Measurements from ENCODE around the gene ZXDC. TPM values are rescaled to one million over a fixed set of nuclear protein-coding genes. Genes with fewer than 3 reads are reported as not detected.
A peak's percentile ranks its signal among the peaks of the same experiment; 100 is the strongest.

ZXDC gene
- total RNA-seq, 1 donor from 2014 or later: 25.4 TPM

- H3K4me1 Mint-ChIP-seq (ENCODE audit: unreplicated experiment): peaks cover 31% of the 10 kb centered on the region
- no peak for TF ChIP-seq CTCF (IDR thresholded peaks at IDR 0.05; ENCODE audit: unreplicated experiment)
- peaks cover 16% of the 10 kb centered on the region for H3K27me3 Mint-ChIP-seq (ENCODE audit: unreplicated experiment)
- H3K36me3 Mint-ChIP-seq (ENCODE audit: low read depth, unreplicated experiment): peaks cover 26% of the 10 kb centered on the region
- H3K4me3 Mint-ChIP-seq (ENCODE audit: unreplicated experiment): peak overlapping the region; percentile 93
- no peaks in the 10 kb centered on the region for H3K9me3 Mint-ChIP-seq (ENCODE audit: unreplicated experiment)
- peak; percentile 48 for DNase-seq (ENCODE audit: low spot score)
- H3K27ac Mint-ChIP-seq (ENCODE audit: unreplicated experiment): peak overlapping the region; percentile 36
These were observed 936 bp downstream of the ZXDC start for GRCh38 chr3:126474498-126475412.

- Mint-ChIP-seq H3K36me3 (ENCODE audit: low read depth, unreplicated experiment) (peaks cover 38% of the 10 kb centered on the region), H3K9me3 (ENCODE audit: unreplicated experiment) (no peaks in the 10 kb centered on the region), H3K4me3 (ENCODE audit: unreplicated experiment) (peak overlapping the region; percentile 51), H3K27me3 (ENCODE audit: unreplicated experiment) (peaks cover 17% of the 10 kb centered on the region), H3K4me1 (ENCODE audit: unreplicated experiment) (peaks cover 33% of the 10 kb centered on the region), H3K27ac (ENCODE audit: unreplicated experiment) (peak overlapping the region; percentile 75)
- TF ChIP-seq CTCF (IDR thresholded peaks at IDR 0.05; ENCODE audit: unreplicated experiment): no peak
- DNase-seq (ENCODE audit: low spot score): no peak
These were observed 2.2 kb downstream of the ZXDC start for GRCh38 chr3:126473292-126474168.

GRCh38 chr3:126472277-126473006 is 3.2 kb downstream of the ZXDC start:
- Mint-ChIP-seq H3K27me3 (ENCODE audit: unreplicated experiment) (peaks cover 21% of the 10 kb centered on the region), H3K9me3 (ENCODE audit: unreplicated experiment) (no peaks in the 10 kb centered on the region), H3K4me3 (ENCODE audit: unreplicated experiment) (no peak overlapping the region), H3K27ac (ENCODE audit: unreplicated experiment) (no peak overlapping the region), H3K36me3 (ENCODE audit: low read depth, unreplicated experiment) (peaks cover 46% of the 10 kb centered on the region), H3K4me1 (ENCODE audit: unreplicated experiment) (peaks cover 33% of the 10 kb centered on the region)
- no peak for DNase-seq (ENCODE audit: low spot score)
- no peak for TF ChIP-seq CTCF (IDR thresholded peaks at IDR 0.05; ENCODE audit: unreplicated experiment)

GRCh38 chr3:126469479-126469878 is 6.2 kb downstream of the ZXDC start:
- Mint-ChIP-seq H3K9me3 (ENCODE audit: unreplicated experiment) (no peaks in the 10 kb centered on the region), H3K36me3 (ENCODE audit: low read depth, unreplicated experiment) (peaks cover 62% of the 10 kb centered on the region), H3K4me1 (ENCODE audit: unreplicated experiment) (peaks cover 25% of the 10 kb centered on the region), H3K27me3 (ENCODE audit: unreplicated experiment) (peaks cover 16% of the 10 kb centered on the region), H3K4me3 (ENCODE audit: unreplicated experiment) (peak overlapping the region; percentile 8), H3K27ac (ENCODE audit: unreplicated experiment) (no peak overlapping the region)
- no peak for DNase-seq (ENCODE audit: low spot score)
- TF ChIP-seq CTCF (IDR thresholded peaks at IDR 0.05; ENCODE audit: unreplicated experiment): no peak
